ENCODE data around the gene CLIP4. TPM values are rescaled to one million over a fixed set of nuclear protein-coding genes. Genes with fewer than 3 reads are reported as not detected.

The CLIP4 gene
- total RNA-seq, 1 donor from 2014 or later, result 5.8 TPM

DNA sequence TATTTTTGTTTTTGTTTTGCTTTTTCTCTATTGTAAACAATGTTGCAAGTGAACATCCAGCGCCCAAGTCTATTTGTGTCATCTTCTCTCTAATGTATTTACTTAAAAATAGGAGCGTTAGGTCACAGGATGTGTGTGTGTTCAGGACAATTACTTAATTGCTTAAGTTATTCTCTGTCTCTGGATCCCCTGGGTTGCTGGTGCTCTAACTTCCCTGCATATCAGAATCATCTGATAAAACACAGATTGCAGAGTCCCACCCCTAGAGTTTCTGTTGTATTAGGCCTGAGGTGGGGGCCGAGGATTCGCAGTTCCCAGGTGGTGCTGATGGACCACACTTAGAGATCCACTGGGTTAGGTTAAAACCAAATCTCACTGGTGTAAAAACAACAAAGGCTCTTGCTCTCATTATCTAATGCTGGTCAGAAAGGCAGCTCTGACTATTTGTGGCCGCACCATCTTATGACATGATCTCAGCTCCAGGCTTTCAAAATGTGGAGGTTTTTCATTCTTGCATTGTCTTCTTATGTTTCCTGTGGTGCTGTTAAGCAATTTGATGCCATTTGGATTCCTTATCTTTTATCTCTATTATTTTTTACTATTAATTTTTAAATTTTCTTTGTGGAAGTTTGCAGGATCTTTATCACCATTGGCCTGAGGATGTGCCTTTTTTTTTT lies 87.7 kb downstream of the CLIP4 start:
- H3K27me3 Mint-ChIP-seq, result no peaks in the 10 kb centered on the region
- no peaks in the 10 kb centered on the region for H3K9me3 Mint-ChIP-seq
- ChIA-PET POLR2A (no interaction called here), CTCF (no interaction called here)
- TF ChIP-seq, protein P1, sequence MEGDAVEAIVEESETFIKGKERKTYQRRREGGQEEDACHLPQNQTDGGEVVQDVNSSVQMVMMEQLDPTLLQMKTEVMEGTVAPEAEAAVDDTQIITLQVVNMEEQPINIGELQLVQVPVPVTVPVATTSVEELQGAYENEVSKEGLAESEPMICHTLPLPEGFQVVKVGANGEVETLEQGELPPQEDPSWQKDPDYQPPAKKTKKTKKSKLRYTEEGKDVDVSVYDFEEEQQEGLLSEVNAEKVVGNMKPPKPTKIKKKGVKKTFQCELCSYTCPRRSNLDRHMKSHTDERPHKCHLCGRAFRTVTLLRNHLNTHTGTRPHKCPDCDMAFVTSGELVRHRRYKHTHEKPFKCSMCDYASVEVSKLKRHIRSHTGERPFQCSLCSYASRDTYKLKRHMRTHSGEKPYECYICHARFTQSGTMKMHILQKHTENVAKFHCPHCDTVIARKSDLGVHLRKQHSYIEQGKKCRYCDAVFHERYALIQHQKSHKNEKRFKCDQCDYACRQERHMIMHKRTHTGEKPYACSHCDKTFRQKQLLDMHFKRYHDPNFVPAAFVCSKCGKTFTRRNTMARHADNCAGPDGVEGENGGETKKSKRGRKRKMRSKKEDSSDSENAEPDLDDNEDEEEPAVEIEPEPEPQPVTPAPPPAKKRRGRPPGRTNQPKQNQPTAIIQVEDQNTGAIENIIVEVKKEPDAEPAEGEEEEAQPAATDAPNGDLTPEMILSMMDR (IDR thresholded peaks at IDR 0.05), result no peak
- H3K4me3 Mint-ChIP-seq, result no peak overlapping the region
- no peak overlapping the region for H3K27ac Mint-ChIP-seq
- intact Hi-C loops (cut with micrococcal nuclease), result no loop called here
- H3K36me3 Mint-ChIP-seq (ENCODE audit: low read depth), result no peaks in the 10 kb centered on the region
- ATAC-seq (ENCODE audit: low read depth), result no peak
- no peak for DNase-seq
- H3K4me1 Mint-ChIP-seq, result no peaks in the 10 kb centered on the region

DNA sequence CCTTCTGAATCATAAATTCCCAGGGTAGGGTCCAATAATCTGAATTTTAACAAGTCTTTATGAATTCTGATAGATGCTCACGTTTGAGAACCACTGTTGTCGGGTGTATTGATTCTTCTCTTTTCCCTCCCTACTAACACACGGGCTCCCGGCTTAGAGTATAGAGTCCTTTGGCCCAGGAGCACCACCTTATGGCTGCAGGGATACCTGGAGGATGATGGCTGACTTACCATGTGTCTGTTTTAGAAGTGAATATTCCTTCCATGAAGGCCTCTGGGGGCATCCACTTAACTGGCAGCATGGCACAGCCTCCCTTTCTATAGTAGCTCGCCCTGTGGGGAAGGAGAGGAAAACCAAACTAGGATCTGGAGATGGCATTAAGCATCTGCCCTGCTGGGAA lies 91.7 kb downstream of the CLIP4 start:
- no peak overlapping the region for H3K27ac Mint-ChIP-seq
- DNase-seq (no peak), ATAC-seq (ENCODE audit: low read depth) (no peak)
- no peaks in the 10 kb centered on the region for H3K27me3 Mint-ChIP-seq
- no peaks in the 10 kb centered on the region for H3K36me3 Mint-ChIP-seq (ENCODE audit: low read depth)
- POLR2A ChIA-PET, result no interaction called here
- TF ChIP-seq, protein P1 (IDR thresholded peaks at IDR 0.05), result no peak
- CTCF ChIA-PET, result no interaction called here
- H3K4me3 Mint-ChIP-seq, result no peak overlapping the region
- no peaks in the 10 kb centered on the region for H3K9me3 Mint-ChIP-seq
- H3K4me1 Mint-ChIP-seq, result no peaks in the 10 kb centered on the region
- intact Hi-C loops (cut with micrococcal nuclease), result no loop called here

DNA sequence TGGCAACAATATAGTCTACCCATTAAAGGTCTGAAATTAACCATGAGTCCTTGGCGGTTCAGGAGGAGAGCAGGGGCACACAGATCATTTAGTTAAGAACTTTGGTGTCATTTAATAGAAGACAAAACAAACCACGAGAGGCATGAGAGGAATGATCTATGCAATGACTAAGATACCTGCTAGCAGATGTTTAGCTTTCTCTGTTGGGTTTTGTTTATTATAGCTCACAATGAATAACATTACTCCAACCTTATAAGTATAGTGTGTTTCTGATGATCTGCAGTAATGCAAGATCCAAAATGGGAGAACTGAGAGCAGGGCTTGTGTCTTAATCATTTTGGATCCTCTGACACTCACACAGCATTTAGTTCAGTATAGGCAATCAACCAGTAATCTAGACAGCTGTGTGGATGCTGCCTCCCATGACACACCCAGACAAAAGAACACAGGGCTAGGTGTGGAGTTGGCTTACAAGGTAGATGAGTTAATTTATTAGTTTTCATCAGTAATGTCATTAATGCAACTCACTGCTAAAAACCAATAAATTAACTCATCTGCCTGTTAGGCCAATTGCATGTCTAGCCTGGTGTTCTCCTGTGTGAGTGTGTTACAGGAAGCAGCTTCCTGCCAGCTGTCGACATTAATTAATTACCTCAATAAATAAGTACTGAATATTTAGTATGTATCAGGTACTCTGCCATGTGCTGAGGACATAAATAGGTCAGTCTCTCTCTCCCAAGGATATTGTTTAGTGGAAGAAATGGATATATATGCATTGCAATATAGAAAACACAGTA lies 92.3 kb downstream of the CLIP4 start:
- Mint-ChIP-seq H3K36me3 (ENCODE audit: low read depth) (no peaks in the 10 kb centered on the region), H3K4me3 (no peak overlapping the region), H3K4me1 (no peaks in the 10 kb centered on the region), H3K9me3 (no peaks in the 10 kb centered on the region), H3K27me3 (no peaks in the 10 kb centered on the region), H3K27ac (no peak overlapping the region)
- no peak for DNase-seq
- ATAC-seq (ENCODE audit: low read depth), result no peak
- CTCF ChIA-PET, result no interaction called here
- POLR2A ChIA-PET, result no interaction called here
- TF ChIP-seq, protein P1 (IDR thresholded peaks at IDR 0.05), result no peak
- intact Hi-C loops (cut with micrococcal nuclease), result no loop called here

DNA sequence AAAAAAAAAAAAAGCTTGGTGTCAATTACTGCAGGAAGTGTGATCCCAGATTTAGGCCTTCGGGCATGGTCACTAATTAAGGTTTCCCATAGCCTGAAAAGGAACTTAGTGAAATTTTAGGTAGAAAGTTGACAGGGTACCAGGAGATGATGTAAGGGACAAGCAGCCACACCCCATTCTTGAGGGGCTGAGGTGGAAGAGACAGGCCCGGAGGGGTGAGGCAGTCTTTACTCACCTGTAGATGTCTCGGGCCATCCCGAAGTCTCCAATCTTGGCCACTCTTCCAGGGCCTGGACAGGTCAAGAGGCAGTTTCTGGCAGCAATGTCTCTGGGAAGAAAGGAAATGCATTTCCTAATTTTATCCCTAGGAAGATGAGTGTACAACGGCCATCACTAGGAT lies 94.3 kb downstream of the CLIP4 start:
- Mint-ChIP-seq H3K4me1 (no peaks in the 10 kb centered on the region), H3K36me3 (ENCODE audit: low read depth) (no peaks in the 10 kb centered on the region), H3K4me3 (no peak overlapping the region), H3K27me3 (no peaks in the 10 kb centered on the region), H3K27ac (no peak overlapping the region), H3K9me3 (no peaks in the 10 kb centered on the region)
- TF ChIP-seq, protein P1 (IDR thresholded peaks at IDR 0.05), result no peak
- no peak for DNase-seq
- ChIA-PET CTCF (no interaction called here), POLR2A (no interaction called here)
- no peak for ATAC-seq (ENCODE audit: low read depth)
- intact Hi-C loops (cut with micrococcal nuclease), result no loop called here

DNA sequence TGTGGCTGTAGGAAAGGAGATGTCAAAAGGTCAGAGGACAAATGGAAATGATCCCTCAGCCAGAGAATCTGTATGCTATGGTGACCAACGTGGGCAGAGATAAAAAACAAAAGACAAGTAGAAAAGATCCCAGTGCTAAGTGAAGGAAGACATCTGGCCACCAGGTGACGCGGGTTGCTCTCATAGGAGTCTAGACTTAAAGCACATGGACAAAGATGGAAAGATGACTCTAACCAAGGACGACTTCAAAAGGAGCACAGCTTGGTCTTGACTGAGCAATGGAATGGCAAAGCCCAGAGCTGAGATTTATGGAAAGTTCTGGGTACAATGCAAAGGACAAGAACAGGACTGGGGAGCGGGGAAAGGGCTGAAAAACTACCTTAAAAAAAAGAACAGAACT lies 96.8 kb downstream of the CLIP4 start:
- ATAC-seq (ENCODE audit: low read depth) (no peak), DNase-seq (no peak)
- intact Hi-C loops (cut with micrococcal nuclease), result no loop called here
- no peaks in the 10 kb centered on the region for H3K36me3 Mint-ChIP-seq (ENCODE audit: low read depth)
- CTCF ChIA-PET, result interaction anchor here (1.3 kb wide), 1 partner anchor 14 kb away, joined by 3 read pairs; no protein-coding TSS in a partner anchor
- no peaks in the 10 kb centered on the region for H3K9me3 Mint-ChIP-seq
- H3K4me1 Mint-ChIP-seq, result no peaks in the 10 kb centered on the region
- POLR2A ChIA-PET, result no interaction called here
- TF ChIP-seq, protein P1 (IDR thresholded peaks at IDR 0.05), result no peak
- no peak overlapping the region for H3K27ac Mint-ChIP-seq
- H3K4me3 Mint-ChIP-seq, result no peak overlapping the region
- no peaks in the 10 kb centered on the region for H3K27me3 Mint-ChIP-seq
